GM13977 (cell line): ENCODE results near the gene RAB44.
"Not testable (repeated sequence)": the region's sequence is repeated elsewhere in the genome, so short reads cannot be mapped to it uniquely, and the experiment has no call there.

Source experiments
- DNase-seq: peaks from one replicate; pipeline ENCODE4 v3.0.0; 2012; ENCODE audit warnings: low spot score
- CTCF ChIP-seq: IDR thresholded peaks from 2 replicates; pipeline ENCODE4 v1.5.1; 2012; ENCODE audit warnings: mild to moderate bottlenecking, control low read depth; ENCODE audit not compliant: insufficient read depth; ENCODE audit errors: extremely low read depth, missing control alignments
- in situ Hi-C: fragments of 300-500 bp; cut with MboI; formaldehyde crosslinking; loops from one replicate; pipeline ENCODE4 v1.12.0; 2022; ENCODE audit warnings: low sequenced_read_pairs, low pct_unique_long_range_greater_than_20kb, mixed read lengths, inconsistent platforms; ENCODE audit not compliant: unreplicated experiment

RAB44 gene

GRCh38 chr6:36703982-36704381 lies 6.4 kb downstream of the RAB44 start:
- in situ Hi-C loops: no loop called here
- no peak for DNase-seq
- TF ChIP-seq CTCF: no peak

- in situ Hi-C loops, DNase-seq: not testable (repeated sequence)
Measured at GRCh38 chr6:36704961-36705577, 7.4 kb downstream of the RAB44 start.

- DNase-seq: no peak
- TF ChIP-seq CTCF: no peak
- in situ Hi-C loops: no loop called here
Measured at GRCh38 chr6:36706339-36706738, 8.7 kb downstream of the RAB44 start.

- no peak for TF ChIP-seq CTCF
- in situ Hi-C loops: no loop called here
- DNase-seq: no peak
Measured at GRCh38 chr6:36712816-36713215, 15.2 kb downstream of the RAB44 start.

GRCh38 chr6:36713846-36714245 lies 16.2 kb downstream of the RAB44 start:
- in situ Hi-C loops: no loop called here
- DNase-seq: no peak
- no peak for TF ChIP-seq CTCF

- DNase-seq: no peak
- in situ Hi-C loops: no loop called here
- TF ChIP-seq CTCF: no peak
Measured at GRCh38 chr6:36714511-36714910, 16.9 kb downstream of the RAB44 start.

GRCh38 chr6:36715469-36715868 lies 17.8 kb downstream of the RAB44 start:
- no peak for DNase-seq
- no peak for TF ChIP-seq CTCF
- in situ Hi-C loops: no loop called here
